ENCODE results near the gene MGME1. TPM values are rescaled to one million over a fixed set of nuclear protein-coding genes. Genes with fewer than 3 reads are reported as not detected.

Gene MGME1
- total and polyA plus RNA-seq, 2 of the 13 experiments (the other 11 are each of a cell fraction or from before 2014, with no cell fraction given) = 36.7 to 66.6 TPM

GRCh38 chr20:18007534-18008292, 38.9 kb downstream of the MGME1 start (continued):
- TF ChIP-seq, protein P1, sequence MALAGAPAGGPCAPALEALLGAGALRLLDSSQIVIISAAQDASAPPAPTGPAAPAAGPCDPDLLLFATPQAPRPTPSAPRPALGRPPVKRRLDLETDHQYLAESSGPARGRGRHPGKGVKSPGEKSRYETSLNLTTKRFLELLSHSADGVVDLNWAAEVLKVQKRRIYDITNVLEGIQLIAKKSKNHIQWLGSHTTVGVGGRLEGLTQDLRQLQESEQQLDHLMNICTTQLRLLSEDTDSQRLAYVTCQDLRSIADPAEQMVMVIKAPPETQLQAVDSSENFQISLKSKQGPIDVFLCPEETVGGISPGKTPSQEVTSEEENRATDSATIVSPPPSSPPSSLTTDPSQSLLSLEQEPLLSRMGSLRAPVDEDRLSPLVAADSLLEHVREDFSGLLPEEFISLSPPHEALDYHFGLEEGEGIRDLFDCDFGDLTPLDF (CRISPR knock-in tag; IDR thresholded peaks at IDR 0.05) = no peak
- no peak for TF ChIP-seq TCF7 (IDR thresholded peaks at IDR 0.05; ENCODE audit: low read depth)
- no peak for TF ChIP-seq SMARCC2 (IDR thresholded peaks at IDR 0.05)
- no peak for TF ChIP-seq ZNF672 (CRISPR knock-in tag; IDR thresholded peaks at IDR 0.05)
- TF ChIP-seq TBX3 (IDR thresholded peaks at IDR 0.05; ENCODE audit: borderline replicate concordance) = no peak
- TF ChIP-seq, protein P2, sequence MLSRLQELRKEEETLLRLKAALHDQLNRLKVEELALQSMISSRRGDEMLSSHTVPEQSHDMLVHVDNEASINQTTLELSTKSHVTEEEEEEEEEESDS (CRISPR knock-in tag; IDR thresholded peaks at IDR 0.05; ENCODE audit: borderline replicate concordance) = no peak; the same call in 1 of the 2 replicates
- no peak for TF ChIP-seq MXI1 (IDR thresholded peaks at IDR 0.05; ENCODE audit: borderline replicate concordance, low read depth, low read length)
- no peak for TF ChIP-seq ZNF414 (CRISPR knock-in tag; IDR thresholded peaks at IDR 0.05)
- TF ChIP-seq MAFF (IDR thresholded peaks at IDR 0.05; ENCODE audit: low read depth, low read length) = no peak
- TF ChIP-seq ZNF383 (CRISPR knock-in tag; IDR thresholded peaks at IDR 0.05; ENCODE audit: borderline replicate concordance) = no peak
- no peak for TF ChIP-seq ZNF367 (CRISPR knock-in tag; IDR thresholded peaks at IDR 0.05; ENCODE audit: borderline replicate concordance)
- no peak for TF ChIP-seq HMGXB3 (CRISPR knock-in tag; IDR thresholded peaks at IDR 0.05; ENCODE audit: borderline replicate concordance)
- TF ChIP-seq, protein P3, sequence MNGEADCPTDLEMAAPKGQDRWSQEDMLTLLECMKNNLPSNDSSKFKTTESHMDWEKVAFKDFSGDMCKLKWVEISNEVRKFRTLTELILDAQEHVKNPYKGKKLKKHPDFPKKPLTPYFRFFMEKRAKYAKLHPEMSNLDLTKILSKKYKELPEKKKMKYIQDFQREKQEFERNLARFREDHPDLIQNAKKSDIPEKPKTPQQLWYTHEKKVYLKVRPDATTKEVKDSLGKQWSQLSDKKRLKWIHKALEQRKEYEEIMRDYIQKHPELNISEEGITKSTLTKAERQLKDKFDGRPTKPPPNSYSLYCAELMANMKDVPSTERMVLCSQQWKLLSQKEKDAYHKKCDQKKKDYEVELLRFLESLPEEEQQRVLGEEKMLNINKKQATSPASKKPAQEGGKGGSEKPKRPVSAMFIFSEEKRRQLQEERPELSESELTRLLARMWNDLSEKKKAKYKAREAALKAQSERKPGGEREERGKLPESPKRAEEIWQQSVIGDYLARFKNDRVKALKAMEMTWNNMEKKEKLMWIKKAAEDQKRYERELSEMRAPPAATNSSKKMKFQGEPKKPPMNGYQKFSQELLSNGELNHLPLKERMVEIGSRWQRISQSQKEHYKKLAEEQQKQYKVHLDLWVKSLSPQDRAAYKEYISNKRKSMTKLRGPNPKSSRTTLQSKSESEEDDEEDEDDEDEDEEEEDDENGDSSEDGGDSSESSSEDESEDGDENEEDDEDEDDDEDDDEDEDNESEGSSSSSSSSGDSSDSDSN (CRISPR knock-in tag; IDR thresholded peaks at IDR 0.05) = no peak
- TF ChIP-seq ZNF782 (CRISPR knock-in tag; IDR thresholded peaks at IDR 0.05; ENCODE audit: borderline replicate concordance) = no peak
- TF ChIP-seq ZNF501 (CRISPR knock-in tag; IDR thresholded peaks at IDR 0.05) = peak; percentile 64; the same call in 1 of the 2 replicates
- TF ChIP-seq ZNF616 (CRISPR knock-in tag; IDR thresholded peaks at IDR 0.05; ENCODE audit: low read depth) = peak; percentile 82; the same call in 1 of the 2 replicates
- no peak for TF ChIP-seq MTF1 (CRISPR knock-in tag; IDR thresholded peaks at IDR 0.05)
- TF ChIP-seq, protein P4, sequence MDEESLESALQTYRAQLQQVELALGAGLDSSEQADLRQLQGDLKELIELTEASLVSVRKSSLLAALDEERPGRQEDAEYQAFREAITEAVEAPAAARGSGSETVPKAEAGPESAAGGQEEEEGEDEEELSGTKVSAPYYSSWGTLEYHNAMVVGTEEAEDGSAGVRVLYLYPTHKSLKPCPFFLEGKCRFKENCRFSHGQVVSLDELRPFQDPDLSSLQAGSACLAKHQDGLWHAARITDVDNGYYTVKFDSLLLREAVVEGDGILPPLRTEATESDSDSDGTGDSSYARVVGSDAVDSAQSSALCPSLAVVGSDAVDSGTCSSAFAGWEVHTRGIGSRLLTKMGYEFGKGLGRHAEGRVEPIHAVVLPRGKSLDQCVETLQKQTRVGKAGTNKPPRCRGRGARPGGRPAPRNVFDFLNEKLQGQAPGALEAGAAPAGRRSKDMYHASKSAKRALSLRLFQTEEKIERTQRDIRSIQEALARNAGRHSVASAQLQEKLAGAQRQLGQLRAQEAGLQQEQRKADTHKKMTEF (CRISPR knock-in tag; IDR thresholded peaks at IDR 0.05) = no peak
- TF ChIP-seq ELF3 (CRISPR knock-in tag; IDR thresholded peaks at IDR 0.05) = no peak
- no peak for TF ChIP-seq FLYWCH1 (CRISPR knock-in tag; IDR thresholded peaks at IDR 0.05)

Data from HepG2 (cell line).